ENCODE data around the gene RNF148. TPM values are rescaled to one million over a fixed set of nuclear protein-coding genes. Genes with fewer than 3 reads are reported as not detected.
"Not testable (repeated sequence)": the region's sequence is repeated elsewhere in the genome, so short reads cannot be mapped to it uniquely, and the experiment has no call there.

Gene RNF148
- total and polyA plus RNA-seq, 4 donors, result 0.09 to 3.5 (median 0.09) TPM; not detected in 1

DNA sequence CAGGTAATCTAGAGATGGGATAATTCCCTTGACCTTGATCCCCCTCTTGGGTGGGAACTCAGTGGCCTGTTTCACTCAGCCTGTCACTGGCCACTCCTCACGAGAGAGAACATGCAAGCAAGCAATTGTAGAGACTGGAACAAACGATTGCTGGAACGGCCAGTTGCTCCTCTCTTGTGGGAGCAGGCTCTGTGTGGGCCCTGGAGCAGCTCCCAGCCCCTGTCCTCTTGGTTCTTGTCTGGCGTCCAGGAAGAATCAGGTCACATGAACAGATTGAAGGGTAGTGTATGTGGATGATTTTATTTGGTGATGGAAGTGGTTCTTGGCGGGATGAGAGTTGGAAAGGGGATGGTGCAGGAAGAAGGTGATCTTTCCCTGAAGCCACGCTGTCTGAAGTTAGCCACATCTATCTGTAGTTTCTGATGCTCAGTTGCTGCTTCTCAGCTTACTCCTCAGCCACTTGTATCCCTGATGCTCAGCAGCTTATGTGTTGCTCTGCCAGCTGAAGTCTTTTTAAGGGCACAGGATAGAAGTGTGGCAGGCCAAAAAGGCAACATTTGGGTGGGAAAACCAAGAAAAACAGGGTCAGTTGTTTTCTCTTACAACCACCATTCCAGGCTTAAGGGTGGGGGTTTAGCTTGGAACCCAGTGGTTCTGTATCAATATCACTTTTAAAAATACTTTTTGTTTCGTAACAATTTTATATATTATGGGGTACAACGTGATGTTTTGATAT lies 19.7 kb downstream of the RNF148 start:
- no peaks in the 10 kb centered on the region for H3K27me3 ChIP-seq (ENCODE audit: control insufficient read depth in 4 of 4, insufficient read depth in 4 of 4, low read length in 3 of 4)
- H3K9ac ChIP-seq (ENCODE audit: low read depth in 1 of 2, low read length in 2 of 2), result no peak overlapping the region
- H3K36me3 ChIP-seq (ENCODE audit: control insufficient read depth in 4 of 4, insufficient read depth in 3 of 4, low read depth in 1 of 4, low read length in 3 of 4), result no peaks in the 10 kb centered on the region
- H3K4me1 ChIP-seq (ENCODE audit: control insufficient read depth in 4 of 4, insufficient read depth in 4 of 4, low read length in 3 of 4), result peaks cover 0 to 3% (median 0%) of the 10 kb centered on the region in 4 donors
- H3K4me3 ChIP-seq (ENCODE audit: low read depth in 1 of 3, low read length in 3 of 3), result no peak overlapping the region
- TF ChIP-seq FOXA2 (IDR thresholded peaks at IDR 0.05) (no peak), FOXA1 (IDR thresholded peaks at IDR 0.05) (no peak), REST (IDR thresholded peaks at IDR 0.05) (no peak), SP1 (IDR thresholded peaks at IDR 0.05) (no peak), RAD21 (IDR thresholded peaks at IDR 0.05) (no peak), TAF1 (conservative IDR thresholded peaks at IDR 0.05) (no peak), YY1 (IDR thresholded peaks at IDR 0.05) (no peak), JUND (IDR thresholded peaks at IDR 0.05) (no peak), NR2F2 (IDR thresholded peaks at IDR 0.05) (no peak), GABPA (IDR thresholded peaks at IDR 0.05 in 1 of 2, conservative IDR thresholded peaks at IDR 0.05 in 1 of 2) (no peak), ZBTB33 (IDR thresholded peaks at IDR 0.05) (no peak)
- TF ChIP-seq, protein P1, sequence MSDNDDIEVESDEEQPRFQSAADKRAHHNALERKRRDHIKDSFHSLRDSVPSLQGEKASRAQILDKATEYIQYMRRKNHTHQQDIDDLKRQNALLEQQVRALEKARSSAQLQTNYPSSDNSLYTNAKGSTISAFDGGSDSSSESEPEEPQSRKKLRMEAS (IDR thresholded peaks at IDR 0.05), result no peak
- TF ChIP-seq, protein P2, sequence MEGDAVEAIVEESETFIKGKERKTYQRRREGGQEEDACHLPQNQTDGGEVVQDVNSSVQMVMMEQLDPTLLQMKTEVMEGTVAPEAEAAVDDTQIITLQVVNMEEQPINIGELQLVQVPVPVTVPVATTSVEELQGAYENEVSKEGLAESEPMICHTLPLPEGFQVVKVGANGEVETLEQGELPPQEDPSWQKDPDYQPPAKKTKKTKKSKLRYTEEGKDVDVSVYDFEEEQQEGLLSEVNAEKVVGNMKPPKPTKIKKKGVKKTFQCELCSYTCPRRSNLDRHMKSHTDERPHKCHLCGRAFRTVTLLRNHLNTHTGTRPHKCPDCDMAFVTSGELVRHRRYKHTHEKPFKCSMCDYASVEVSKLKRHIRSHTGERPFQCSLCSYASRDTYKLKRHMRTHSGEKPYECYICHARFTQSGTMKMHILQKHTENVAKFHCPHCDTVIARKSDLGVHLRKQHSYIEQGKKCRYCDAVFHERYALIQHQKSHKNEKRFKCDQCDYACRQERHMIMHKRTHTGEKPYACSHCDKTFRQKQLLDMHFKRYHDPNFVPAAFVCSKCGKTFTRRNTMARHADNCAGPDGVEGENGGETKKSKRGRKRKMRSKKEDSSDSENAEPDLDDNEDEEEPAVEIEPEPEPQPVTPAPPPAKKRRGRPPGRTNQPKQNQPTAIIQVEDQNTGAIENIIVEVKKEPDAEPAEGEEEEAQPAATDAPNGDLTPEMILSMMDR (IDR thresholded peaks at IDR 0.05; ENCODE audit: low read depth, low read length, missing input control), result no peak
- no peak overlapping the region for H3K27ac ChIP-seq (ENCODE audit: low read depth in 1 of 2, low read length in 2 of 2)
- no peaks in the 10 kb centered on the region for H3K9me3 ChIP-seq (ENCODE audit: control insufficient read depth in 4 of 4, low read length in 3 of 4)
- WGBS, result 91% methylated on average over 8 of the region's 8 CpGs
- DNase-seq (ENCODE audit: low spot score), result no peak

DNA sequence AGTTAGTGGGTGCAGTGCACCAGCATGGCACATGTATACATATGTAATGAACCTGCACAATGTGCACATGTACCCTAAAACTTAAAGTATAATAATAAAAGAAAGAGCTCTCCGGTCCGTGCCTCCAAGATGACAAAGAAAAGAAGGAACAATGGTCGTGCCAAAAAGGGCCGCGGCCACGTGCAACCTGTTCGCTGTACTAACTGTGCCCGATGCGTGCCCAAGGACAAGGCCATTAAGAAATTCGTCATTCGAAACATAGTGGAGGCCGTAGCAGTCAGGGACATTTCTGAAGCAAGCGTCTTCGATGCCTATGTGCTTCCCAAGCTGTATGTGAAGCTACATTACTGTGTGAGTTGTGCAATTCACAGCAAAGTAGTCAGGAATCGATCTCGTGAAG lies 21.5 kb downstream of the RNF148 start:
- not testable (repeated sequence) for H3K4me1 ChIP-seq (ENCODE audit: control insufficient read depth in 4 of 4, insufficient read depth in 4 of 4, low read length in 3 of 4); H3K27me3 ChIP-seq (ENCODE audit: control insufficient read depth in 4 of 4, insufficient read depth in 4 of 4, low read length in 3 of 4); H3K36me3 ChIP-seq (ENCODE audit: control insufficient read depth in 4 of 4, insufficient read depth in 3 of 4, low read depth in 1 of 4, low read length in 3 of 4); H3K9me3 ChIP-seq (ENCODE audit: control insufficient read depth in 4 of 4, low read length in 3 of 4); H3K4me3 ChIP-seq (ENCODE audit: low read depth in 1 of 3, low read length in 3 of 3); H3K27ac ChIP-seq (ENCODE audit: low read depth in 1 of 2, low read length in 2 of 2); H3K9ac ChIP-seq (ENCODE audit: low read depth in 1 of 2, low read length in 2 of 2); DNase-seq (ENCODE audit: low spot score)
- 97% methylated on average over 16 of the region's 16 CpGs for WGBS

Data from liver (tissue), 9 donors.